Activated T-helper 1 cell treated with anti-CD3 and anti-CD28 coated beads, Interleukin-12 subunit alpha, Interleukin-12 subunit beta, Interleukin-2, Interleukin-4 antibody, amounts not matched to agents 30 ng/mL and 10 ng/mL and 1 ng/mL, durations not matched to agents 14 hours and 24 hours and 36 hours (primary cell): ENCODE measurements around the gene RRP8. TPM values are rescaled to one million over a fixed set of nuclear protein-coding genes. Genes with fewer than 3 reads are reported as not detected.

Experiments used
- DNase-seq: peaks from one replicate; pipeline ENCODE4 v3.0.0; 2021; ENCODE audit warnings: low spot score
- H3K27ac Mint-ChIP-seq: one replicate; pipeline ENCODE4 v1.8.0; 2021; ENCODE audit warnings: mild to moderate bottlenecking, mixed read lengths
- H3K27me3 Mint-ChIP-seq: one replicate; pipeline ENCODE4 v1.8.0; 2022; ENCODE audit warnings: mild to moderate bottlenecking, moderate library complexity, mixed read lengths; ENCODE audit not compliant: insufficient read depth
- H3K36me3 Mint-ChIP-seq: one replicate; pipeline ENCODE4 v1.8.0; 2021; ENCODE audit warnings: low read depth, mixed read lengths
- H3K4me1 Mint-ChIP-seq: one replicate; pipeline ENCODE4 v1.8.0; 2021; ENCODE audit warnings: low read depth, mixed read lengths
- H3K4me3 Mint-ChIP-seq: one replicate; pipeline ENCODE4 v1.8.0; 2021; ENCODE audit warnings: mild to moderate bottlenecking, moderate library complexity, mixed read lengths
- H3K9me3 Mint-ChIP-seq: one replicate; pipeline ENCODE4 v1.8.0; 2021; ENCODE audit warnings: mixed read lengths
- intact Hi-C: fragments of 100-400 bp; cut with micrococcal nuclease; formaldehyde crosslinking; loops from one replicate; pipeline ENCODE4 v1.15.1; 2024
- total RNA-seq: library from RNA; stranded (reverse); gene quantifications from 2 replicates; pipeline ENCODE4 v1.2.3, GENCODE V29; 2022

The RRP8 gene
- total RNA-seq, 1 donor from 2014 or later: 38.8 TPM

DNA sequence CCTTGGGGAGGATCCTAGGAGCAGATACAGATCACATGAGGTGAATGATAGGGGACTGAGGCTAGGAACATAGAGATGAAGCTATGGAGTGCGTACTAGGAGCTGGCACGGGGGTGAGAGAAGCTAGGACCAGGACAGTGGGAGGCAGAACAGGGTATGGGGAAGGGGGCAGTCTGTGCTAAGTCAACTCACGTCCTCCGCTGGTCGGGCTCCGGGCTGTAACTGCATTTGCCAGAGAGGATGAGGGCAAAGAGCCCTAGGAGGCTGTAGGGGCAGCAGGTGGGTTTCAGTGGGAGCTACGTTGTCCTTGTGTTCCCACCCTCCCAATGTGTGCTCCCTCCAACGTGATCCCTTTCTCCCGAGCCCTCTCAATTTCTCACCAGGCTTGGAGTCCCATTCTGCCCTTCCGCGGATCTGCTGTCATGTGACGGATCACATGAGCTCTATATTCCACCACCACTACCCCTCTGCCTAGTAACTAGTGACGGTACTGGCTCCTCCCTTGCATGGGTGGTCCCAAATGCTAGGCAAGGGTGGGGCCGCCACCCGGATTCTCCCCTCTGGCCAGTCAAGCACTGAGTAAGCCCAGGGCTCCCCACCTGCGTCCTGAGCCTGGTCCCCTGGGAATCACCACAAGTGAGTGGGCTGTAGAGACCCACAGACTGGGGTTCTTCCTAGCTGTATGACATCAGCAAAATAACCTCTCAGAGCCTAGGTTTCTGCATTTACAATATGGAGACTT, 15.8 kb upstream of the RRP8 start, which contains the start of gene TPP1:
Gene TPP1 (minus strand): TSS at position 419 of the 742 bp plus-strand sequence. CDS start 22 bp downstream, at position 397.
- Mint-ChIP-seq H3K36me3 (peaks cover 10% of the 10 kb centered on the region), H3K4me1 (no peaks in the 10 kb centered on the region), H3K27me3 (no peaks in the 10 kb centered on the region), H3K27ac (no peak within 1 kb of the TSS), H3K9me3 (no peaks in the 10 kb centered on the region), H3K4me3 (no peak within 1 kb of the TSS)
- peak; percentile 89 for DNase-seq
- intact Hi-C loops: loop anchor here (1.0 to 10.0 kb wide), 9 partner anchors 8 to 934 kb away; partner anchors contain the start of genes FHIP1B, ILK, MRPL17 and RRP8

DNA sequence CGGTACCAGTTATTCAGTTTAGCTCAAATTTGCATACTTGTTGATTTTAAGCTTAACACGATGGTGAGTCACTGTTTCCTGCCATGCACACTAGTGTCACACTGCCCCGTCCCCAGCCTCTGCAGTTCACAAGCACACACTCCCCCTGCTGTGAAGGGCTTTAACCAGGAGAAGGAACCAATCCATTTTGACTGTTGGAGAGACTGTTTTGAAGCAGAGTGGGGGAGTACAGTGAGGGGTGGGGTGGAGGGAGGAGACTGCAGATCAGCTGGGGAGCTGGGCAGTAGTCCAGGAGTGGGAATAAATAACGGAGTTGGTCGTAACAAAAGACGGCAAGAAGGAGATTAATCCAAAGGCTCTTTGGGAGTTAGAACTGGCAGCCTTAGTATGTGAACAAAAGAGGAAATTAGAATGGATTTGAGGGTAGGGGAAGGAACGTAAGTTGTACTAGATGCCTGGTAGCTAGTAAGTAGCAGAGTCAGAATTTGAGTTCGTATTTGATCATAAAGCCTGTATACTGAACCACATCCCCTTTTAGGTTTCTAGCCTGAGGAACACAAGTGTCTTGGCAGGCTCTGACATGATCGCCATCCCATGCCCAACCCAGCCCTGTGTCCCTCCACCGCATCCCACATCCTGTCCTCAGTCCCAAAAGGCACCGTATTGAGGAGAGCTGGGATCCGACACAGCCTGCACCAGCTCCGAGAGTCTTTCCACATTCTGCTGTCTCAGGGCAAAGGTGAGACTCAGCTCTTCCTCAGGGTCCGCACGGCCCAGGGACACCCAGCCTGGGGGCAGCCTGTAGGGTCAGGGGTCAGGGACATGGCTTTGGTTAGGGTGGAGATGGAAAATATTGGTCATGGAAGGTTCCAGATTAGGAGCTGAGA, 14.9 kb upstream of the RRP8 start:
- intact Hi-C loops: loop anchor here (1.0 to 10.0 kb wide), 9 partner anchors 7 to 934 kb away; partner anchors contain the start of genes FHIP1B, ILK, MRPL17 and RRP8
- no peaks in the 10 kb centered on the region for H3K4me1 Mint-ChIP-seq
- no peak overlapping the region for H3K4me3 Mint-ChIP-seq
- no peak overlapping the region for H3K27ac Mint-ChIP-seq
- H3K27me3 Mint-ChIP-seq: no peaks in the 10 kb centered on the region
- no peaks in the 10 kb centered on the region for H3K9me3 Mint-ChIP-seq
- DNase-seq: peak; percentile 37
- H3K36me3 Mint-ChIP-seq: peaks cover 10% of the 10 kb centered on the region

DNA sequence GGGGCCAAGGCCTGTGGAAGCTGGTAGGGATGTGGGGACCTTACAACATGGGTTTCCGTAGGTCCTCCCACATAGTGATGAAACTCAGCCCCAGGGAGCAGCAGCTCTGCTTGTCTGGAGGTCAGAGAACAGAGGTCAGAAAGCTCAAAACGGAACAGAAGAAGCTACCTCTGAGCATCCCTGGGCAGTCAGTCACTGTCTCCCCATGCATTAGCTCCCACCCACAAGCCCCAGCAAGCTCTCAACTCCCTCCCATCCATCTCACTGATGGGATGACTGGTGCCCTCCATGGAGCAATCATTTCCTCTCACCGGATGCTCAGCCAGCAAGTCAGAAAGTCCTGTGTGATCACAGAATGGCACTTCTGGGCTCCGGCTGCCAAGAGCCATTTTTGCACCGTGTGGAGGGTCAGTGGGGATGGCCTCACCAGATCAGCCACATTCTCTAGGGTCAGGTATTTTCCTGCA, 13.9 kb upstream of the RRP8 start:
- peaks cover 10% of the 10 kb centered on the region for H3K36me3 Mint-ChIP-seq
- no peak overlapping the region for H3K4me3 Mint-ChIP-seq
- H3K4me1 Mint-ChIP-seq: no peaks in the 10 kb centered on the region
- H3K9me3 Mint-ChIP-seq: no peaks in the 10 kb centered on the region
- H3K27me3 Mint-ChIP-seq: no peaks in the 10 kb centered on the region
- H3K27ac Mint-ChIP-seq: peak overlapping the region; percentile 35
- intact Hi-C loops: loop anchor here (10.0 kb wide), 1 partner anchor 933 kb away; the partner anchor contains the start of genes TRIM22 and TRIM5
- DNase-seq: no peak

DNA sequence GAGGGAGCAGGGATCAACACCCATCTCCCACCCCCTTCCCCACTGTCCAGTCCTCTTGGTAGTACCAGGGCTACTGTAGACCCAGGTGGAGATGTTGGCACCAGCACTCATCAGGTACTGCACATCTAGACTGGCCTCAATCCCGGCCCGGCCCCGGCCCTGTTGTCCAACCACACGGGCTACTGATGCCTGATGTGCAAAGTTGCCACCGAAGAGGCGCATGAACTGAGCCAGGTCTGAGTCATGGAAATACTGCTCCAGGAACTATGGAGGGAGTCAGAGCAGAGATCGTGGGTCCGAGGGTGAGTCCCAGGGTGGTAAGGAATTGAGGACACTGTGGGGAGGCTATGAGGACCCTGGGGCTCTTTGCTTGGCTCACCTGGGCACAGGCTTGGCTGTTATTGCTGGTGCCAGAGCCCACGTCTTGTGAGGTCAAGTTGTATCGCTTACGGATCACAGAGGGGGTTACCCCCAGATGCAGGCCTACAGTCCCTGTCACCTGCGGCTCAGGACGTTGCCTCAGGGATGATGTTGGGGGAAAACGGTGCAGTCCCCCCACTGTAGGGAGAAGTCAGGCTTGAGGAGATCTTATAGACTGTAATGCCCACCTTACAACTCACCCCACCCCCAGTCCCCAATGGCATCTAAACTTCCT, 13.3 kb upstream of the RRP8 start:
- intact Hi-C loops: loop anchor here (10.0 kb wide), 1 partner anchor 932 kb away; the partner anchor contains the start of genes TRIM22 and TRIM5
- H3K9me3 Mint-ChIP-seq: no peaks in the 10 kb centered on the region
- H3K36me3 Mint-ChIP-seq: peaks cover 10% of the 10 kb centered on the region
- H3K4me3 Mint-ChIP-seq: peak overlapping the region; percentile 43
- H3K4me1 Mint-ChIP-seq: no peaks in the 10 kb centered on the region
- no peak for DNase-seq
- H3K27ac Mint-ChIP-seq: peak overlapping the region; percentile 54
- no peaks in the 10 kb centered on the region for H3K27me3 Mint-ChIP-seq

DNA sequence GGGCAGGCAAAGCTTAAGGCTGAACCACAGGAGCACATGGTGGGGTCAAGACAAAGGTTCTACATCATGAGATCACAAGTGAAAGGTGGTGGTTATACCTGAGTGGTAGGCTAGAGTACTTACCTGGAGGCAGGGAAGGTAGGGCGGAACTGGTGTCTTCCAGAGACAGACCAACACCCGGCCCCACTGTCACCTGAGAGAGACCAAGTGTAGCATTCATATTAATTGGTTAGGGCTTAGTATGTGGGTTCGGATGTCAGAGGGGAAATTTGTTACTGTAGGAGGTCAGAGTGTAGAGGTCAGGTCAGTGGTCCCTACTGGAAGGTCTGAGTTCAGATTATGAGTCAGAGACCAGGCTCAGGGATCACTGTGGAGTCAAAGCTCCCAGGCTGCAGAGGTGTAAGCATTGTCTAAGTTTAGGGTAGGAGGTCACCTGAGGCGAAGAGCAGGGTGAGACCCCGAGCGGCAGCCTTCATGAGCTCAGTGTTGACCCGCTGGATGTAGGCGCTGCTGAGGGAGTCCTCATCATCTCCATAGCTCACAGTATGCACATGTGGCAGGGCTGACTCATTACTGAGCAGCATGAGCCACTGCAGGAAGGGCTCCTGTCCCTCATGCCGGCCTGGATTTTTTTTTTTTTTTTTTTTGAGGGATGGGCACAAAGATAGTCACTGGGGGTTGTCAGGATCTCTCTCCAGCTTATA, 12.6 kb upstream of the RRP8 start:
- intact Hi-C loops: loop anchor here (10.0 kb wide), 1 partner anchor 931 kb away; the partner anchor contains the start of genes TRIM22 and TRIM5
- Mint-ChIP-seq H3K4me3 (peak overlapping the region; percentile 6), H3K9me3 (no peaks in the 10 kb centered on the region), H3K27ac (no peak overlapping the region), H3K27me3 (no peaks in the 10 kb centered on the region), H3K36me3 (peaks cover 15% of the 10 kb centered on the region), H3K4me1 (peaks cover 5% of the 10 kb centered on the region)
- DNase-seq: no peak

DNA sequence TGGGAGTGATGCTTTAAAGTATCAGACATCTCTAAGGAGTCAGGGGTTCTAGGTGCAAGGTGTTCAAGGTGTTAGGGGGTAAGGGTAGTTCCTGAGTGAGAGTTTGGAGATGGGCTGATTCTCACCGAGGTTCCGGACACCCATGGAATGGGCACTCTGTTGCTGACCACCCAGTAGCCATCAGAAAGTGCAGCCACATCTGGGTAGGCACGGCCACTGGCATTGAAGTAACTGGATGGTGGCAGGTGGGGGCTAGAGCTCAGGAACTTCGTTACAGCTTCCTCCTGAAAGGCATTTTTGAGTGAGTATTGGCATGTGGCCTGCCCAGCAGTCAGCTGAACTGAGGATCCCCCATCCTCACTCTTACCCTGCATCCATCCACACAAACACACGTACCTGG, 11.6 kb upstream of the RRP8 start:
- H3K4me3 Mint-ChIP-seq: no peak overlapping the region
- intact Hi-C loops: loop anchor here (10.0 kb wide), 1 partner anchor 930 kb away; the partner anchor contains the start of genes TRIM22 and TRIM5
- DNase-seq: no peak
- H3K9me3 Mint-ChIP-seq: no peaks in the 10 kb centered on the region
- no peak overlapping the region for H3K27ac Mint-ChIP-seq
- peaks cover 13% of the 10 kb centered on the region for H3K4me1 Mint-ChIP-seq
- H3K36me3 Mint-ChIP-seq: peaks cover 21% of the 10 kb centered on the region
- H3K27me3 Mint-ChIP-seq: no peaks in the 10 kb centered on the region

DNA sequence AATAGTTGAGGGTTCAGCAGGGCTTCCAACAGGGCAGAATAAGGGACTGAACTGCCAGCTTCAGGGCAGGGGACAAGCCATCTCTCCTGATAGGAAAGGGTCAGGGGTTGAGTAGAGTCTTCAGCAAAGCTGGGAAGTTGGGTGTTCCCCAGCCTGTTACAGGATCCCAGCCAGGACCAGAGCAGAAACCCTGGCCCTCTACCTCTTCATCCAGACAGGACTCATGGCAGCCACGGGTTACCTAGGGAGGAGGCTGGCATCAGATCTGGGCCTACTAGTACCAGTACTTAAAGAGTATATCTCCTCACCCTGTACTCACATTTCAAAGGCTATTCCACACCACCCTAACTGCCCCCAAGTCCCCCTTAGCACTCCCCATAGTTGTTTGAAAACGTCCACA, 11.0 kb upstream of the RRP8 start:
- intact Hi-C loops: loop anchor here (10.0 kb wide), 1 partner anchor 930 kb away; the partner anchor contains the start of genes TRIM22 and TRIM5
- Mint-ChIP-seq H3K36me3 (peaks cover 27% of the 10 kb centered on the region), H3K4me1 (peaks cover 19% of the 10 kb centered on the region), H3K9me3 (no peaks in the 10 kb centered on the region), H3K27me3 (no peaks in the 10 kb centered on the region), H3K27ac (no peak overlapping the region), H3K4me3 (no peak overlapping the region)
- no peak for DNase-seq

DNA sequence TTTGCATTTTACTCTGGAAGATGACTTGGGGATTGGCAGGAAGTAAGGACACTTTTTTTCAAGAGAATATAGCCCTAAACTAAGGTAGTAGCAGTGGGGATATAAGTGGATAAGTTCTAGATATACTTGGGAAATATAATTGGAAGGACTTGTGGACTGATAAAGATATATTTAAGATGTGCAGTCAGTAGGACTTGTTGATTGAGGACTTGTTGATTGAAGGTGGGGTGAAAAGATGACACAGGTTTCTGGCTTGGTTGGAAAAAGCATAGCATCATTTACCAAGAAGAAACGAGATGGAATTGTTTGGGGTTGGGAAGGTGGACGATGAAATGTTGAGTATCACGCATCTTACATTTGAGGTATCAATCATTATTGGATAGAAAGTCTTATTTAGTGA, 10.1 kb upstream of the RRP8 start:
- Mint-ChIP-seq H3K9me3 (no peaks in the 10 kb centered on the region), H3K4me1 (peaks cover 20% of the 10 kb centered on the region), H3K4me3 (no peak overlapping the region), H3K27ac (no peak overlapping the region), H3K27me3 (no peaks in the 10 kb centered on the region), H3K36me3 (peaks cover 32% of the 10 kb centered on the region)
- intact Hi-C loops: loop anchor here (2.0 to 10.0 kb wide), 2 partner anchors 133 to 929 kb away; partner anchors contain the start of genes TRIM22 and TRIM5
- no peak for DNase-seq

DNA sequence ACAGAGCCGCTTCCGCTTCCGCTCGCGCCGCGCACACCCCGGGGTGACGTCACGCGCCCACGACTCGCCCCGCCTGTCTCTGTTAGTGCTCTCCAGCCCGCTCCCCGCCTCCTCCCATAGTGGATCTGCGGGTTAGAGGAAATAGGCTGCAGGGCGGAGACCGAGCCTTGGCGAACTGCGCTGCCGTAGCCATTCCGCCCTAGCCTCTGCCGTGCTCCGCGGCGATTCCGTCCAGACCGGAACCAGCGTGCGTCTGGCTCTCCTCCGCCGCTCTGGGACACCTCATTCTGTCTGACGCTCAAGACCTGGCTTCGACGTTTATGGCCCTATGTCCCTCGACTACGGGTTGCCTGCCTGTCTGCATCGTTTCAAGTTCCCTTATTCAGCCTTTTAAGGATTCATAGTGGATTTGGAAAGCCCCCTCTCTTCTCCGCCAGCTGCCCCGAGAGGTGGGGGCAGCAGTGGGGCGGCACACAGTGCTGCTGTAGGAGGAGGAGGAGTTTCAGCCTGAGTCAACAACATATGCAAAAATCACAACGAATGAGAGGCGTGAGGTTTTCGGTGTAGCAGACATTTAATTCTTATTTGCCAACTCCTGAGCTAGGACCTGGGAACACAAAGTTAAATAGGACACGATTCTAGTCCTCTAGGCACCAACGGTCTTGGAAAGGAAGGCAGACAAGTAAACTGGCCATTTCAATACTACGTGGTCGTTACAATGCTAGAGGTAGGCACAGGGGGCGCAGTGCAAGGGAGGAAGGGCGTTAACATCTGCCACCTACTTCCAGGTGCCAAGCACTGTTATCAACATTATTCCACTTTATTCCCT, 9.0 kb upstream of the RRP8 start, which contains the start of gene TAF10:
Gene TAF10 (minus strand): TSS at position 4 of the 829 bp plus-strand sequence. CDS start 27 bp downstream, outside the sequence.
- H3K9me3 Mint-ChIP-seq: no peaks in the 10 kb centered on the region
- peak within 1 kb of the TSS; percentile 87 for H3K27ac Mint-ChIP-seq
- peak; percentile 95 for DNase-seq
- peak within 1 kb of the TSS; percentile 93 for H3K4me3 Mint-ChIP-seq
- intact Hi-C loops: loop anchor here (1.0 to 10.0 kb wide), 6 partner anchors 9 to 928 kb away; partner anchors contain the start of genes ARFIP2, FHIP1B, ILK and MRPL17
- peaks cover 29% of the 10 kb centered on the region for H3K4me1 Mint-ChIP-seq
- H3K27me3 Mint-ChIP-seq: no peaks in the 10 kb centered on the region
- H3K36me3 Mint-ChIP-seq: peaks cover 38% of the 10 kb centered on the region

DNA sequence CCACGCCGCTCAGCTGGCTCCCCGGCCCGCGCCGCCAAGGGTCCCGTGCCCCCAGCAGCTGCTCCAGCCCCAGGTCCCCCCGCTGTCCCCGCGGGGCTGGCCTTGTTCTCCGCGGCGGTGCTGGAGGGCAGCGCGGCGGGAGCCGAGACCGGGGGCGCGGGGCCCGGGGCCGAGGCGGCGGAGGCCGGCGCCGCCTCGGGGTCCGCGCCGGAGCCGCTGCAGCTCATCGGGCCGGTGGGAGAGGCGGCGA, 8.5 kb upstream of the RRP8 start:
- Mint-ChIP-seq H3K9me3 (no peaks in the 10 kb centered on the region), H3K4me3 (peak overlapping the region; percentile 93), H3K27me3 (no peaks in the 10 kb centered on the region), H3K36me3 (peaks cover 40% of the 10 kb centered on the region), H3K27ac (no peak overlapping the region), H3K4me1 (peaks cover 34% of the 10 kb centered on the region)
- intact Hi-C loops: loop anchor here (1.0 to 10.0 kb wide), 7 partner anchors 7 to 927 kb away; partner anchors contain the start of genes ARFIP2, FHIP1B, ILK and MRPL17
- no peak for DNase-seq
